ENCODE results near the gene BHLHA15.

BHLHA15 gene

GRCh38 chr7:98189559-98189958 is 21.7 kb upstream of the BHLHA15 start:
- DNase-seq: no peak

GRCh38 chr7:98191668-98192431 is 19.4 kb upstream of the BHLHA15 start:
- DNase-seq: no peak

- no peak for DNase-seq
These were observed 18.3 kb upstream of the BHLHA15 start for GRCh38 chr7:98192781-98193457.

DNA sequence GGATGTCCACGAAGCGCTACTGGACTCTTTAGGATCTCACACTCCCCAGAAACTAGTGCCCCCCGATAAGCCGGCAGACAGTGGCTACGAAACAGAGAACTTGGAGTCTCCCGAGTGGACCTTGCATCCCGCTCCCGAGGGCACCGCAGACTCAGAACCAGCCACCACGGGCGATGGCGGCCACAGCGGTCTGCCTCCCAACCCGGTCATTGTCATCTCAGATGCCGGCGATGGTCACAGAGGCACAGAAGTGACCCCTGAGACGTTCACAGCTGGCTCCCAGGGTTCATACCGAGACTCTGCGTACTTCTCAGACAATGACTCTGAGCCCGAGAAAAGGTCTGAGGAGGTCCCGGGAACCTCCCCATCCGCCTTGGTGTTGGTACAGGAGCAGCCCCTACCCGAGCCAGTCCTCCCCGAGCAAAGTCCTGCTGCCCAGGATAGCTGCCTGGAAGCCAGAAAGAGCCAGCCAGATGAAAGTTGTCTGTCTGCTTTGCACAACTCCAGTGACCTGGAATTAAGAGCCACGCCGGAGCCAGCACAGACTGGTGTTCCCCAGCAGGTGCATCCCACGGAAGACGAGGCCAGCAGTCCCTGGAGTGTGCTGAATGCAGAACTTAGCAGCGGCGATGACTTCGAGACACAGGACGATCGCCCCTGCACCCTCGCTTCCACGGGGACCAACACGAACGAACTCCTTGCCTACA is 17.6 kb upstream of the BHLHA15 start:
- DNase-seq: no peak

- no peak for DNase-seq
These were observed 17.1 kb upstream of the BHLHA15 start for GRCh38 chr7:98194186-98194585.

GRCh38 chr7:98194672-98195457 is 16.4 kb upstream of the BHLHA15 start:
- no peak for DNase-seq

GRCh38 chr7:98196706-98197605 is 14.3 kb upstream of the BHLHA15 start:
- DNase-seq: no peak

DNA sequence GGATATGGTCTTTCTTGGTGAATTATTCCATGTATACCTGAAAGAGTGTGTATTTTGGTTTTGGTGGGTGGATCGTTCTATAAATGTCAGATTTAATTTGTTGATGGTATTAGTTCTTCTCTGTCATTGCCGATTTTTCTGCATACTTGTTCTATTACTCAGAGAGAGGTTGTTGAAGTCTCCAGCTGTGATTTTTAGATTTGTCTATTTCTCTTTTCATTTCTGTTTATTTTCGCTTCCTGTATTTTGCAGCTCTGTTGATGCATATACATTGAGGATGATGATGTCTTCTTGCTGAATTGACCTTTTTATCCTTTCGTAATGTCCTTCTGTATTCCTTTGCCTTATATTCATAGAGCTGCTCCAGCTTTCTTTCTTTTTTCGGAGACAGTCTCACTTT is 12.1 kb upstream of the BHLHA15 start:
- DNase-seq: no peak

GRCh38 chr7:98200364-98200763 is 10.9 kb upstream of the BHLHA15 start:
- DNase-seq: no peak

DNA sequence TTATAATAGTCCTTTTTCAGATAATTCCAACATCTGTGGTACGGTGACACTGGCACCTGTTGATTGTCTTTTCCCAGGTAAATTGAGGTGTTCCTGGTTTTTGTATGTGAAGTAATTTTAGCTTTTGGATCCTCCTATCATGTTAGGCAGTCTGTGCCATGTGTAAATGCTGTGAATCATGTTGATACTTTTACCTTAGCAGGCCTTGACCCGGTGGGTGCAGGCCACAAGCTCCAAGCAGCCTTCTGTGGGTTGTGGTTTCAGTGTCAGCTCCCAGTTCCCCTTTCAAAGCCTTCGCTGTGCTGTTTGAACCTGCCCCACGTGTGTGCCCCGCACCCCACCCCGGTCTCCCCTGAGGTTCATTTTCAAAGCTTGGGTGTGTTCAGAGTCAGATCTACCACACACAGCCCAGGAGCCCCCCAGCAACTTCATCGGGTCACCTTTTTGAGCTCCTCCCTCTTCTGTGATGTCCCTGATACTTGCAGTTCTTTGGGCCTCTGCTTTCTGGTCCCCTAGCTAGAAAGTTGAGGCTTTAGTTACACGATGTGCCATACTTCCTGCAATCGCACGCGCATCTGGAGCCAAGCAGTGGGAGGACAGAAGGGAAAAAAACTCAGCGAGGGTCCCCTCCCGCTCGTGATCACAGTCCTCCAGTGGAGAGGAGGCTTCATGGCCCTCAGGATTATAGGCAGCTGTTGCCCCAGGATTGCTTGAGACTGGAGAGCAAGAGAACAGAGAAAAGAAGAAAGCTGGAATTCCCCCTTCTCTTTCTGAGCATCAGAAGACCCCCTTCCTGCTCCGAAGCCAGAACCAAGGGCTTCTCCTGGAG is 8.7 kb upstream of the BHLHA15 start:
- no peak for DNase-seq

DNA sequence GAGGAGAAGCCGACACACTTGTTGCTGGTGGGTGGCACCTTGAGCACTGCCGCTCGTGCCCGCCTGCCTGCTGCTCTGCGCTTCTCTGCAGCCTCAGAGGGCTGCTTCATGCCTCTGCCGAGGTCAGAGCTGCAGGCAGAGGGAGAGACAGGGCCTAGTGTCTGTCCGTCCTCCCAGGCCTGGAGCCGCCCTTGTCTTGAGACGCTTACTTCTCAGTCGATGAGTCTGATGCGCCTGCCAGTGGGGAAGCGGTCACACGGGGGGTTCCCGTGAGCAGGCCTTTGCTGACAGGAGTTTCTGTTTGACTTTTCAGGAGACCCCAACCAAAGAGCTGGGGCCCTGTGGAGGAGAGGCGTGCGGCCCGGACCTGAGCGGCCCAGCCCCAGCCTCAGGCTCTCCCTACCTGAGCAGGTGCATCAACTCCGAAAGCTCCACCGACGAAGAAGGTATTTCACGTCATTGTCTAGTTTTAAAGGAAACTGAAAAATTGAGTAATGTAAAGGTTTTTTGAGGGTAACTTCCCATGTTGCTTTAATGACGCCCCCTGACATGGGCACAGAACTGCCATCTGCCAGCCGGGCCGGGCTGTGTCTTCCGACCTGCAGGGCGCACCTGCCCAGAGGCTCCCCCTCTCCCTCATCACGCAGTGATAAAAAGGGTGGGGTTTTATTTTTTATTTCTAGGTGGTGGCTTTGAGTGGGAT is 7.8 kb upstream of the BHLHA15 start:
- DNase-seq: no peak

GRCh38 chr7:98203964-98204605 is 7.2 kb upstream of the BHLHA15 start:
- no peak for DNase-seq

GRCh38 chr7:98204670-98205069 is 6.6 kb upstream of the BHLHA15 start:
- DNase-seq: no peak

- no peak for DNase-seq
These were observed 5.9 kb upstream of the BHLHA15 start for GRCh38 chr7:98205162-98205845.

DNA sequence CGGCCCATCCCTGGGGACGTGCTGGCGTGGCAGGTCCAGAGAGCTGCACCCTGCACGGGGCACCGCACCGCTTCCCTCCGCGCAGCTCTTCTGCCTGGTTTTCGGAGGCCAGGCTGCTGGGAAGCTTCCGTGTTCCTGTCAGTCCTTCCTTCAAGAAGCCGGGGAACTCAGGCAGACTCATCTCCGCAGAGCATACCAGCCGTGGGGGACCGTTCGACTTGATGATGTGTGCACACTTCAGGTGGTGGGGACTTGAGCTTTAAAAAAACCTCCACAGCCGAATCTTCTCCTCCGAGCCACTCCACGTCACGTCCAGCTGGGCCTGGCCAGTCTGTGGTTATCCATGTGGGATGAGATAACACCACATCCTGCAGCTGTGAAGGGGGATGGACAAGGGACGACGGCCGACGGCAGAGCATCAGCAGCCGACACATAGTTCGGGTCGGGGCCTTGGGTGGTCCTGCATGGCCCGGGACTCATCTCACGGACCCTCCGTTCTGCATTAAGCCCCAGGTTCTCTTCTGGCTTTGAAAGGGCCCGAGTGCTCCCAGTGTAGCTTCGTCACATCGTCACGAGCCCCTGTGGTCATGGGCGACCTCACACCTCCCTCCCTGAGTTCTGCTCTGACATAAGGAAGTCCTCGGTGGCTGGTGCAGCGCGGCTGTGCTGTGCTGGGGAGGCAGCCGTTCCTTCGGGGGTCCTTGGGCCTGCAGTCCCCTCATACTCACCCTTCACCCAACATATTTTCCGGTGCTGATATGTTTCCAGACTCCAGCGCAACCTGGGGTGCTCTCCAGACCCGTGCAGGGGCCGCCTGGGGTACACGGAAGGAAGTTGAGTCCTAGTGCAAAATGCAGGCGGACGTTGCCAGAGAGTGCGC is 4.5 kb upstream of the BHLHA15 start:
- DNase-seq: no peak

GRCh38 chr7:98209166-98209920 is 1.9 kb upstream of the BHLHA15 start:
- no peak for DNase-seq

DNA sequence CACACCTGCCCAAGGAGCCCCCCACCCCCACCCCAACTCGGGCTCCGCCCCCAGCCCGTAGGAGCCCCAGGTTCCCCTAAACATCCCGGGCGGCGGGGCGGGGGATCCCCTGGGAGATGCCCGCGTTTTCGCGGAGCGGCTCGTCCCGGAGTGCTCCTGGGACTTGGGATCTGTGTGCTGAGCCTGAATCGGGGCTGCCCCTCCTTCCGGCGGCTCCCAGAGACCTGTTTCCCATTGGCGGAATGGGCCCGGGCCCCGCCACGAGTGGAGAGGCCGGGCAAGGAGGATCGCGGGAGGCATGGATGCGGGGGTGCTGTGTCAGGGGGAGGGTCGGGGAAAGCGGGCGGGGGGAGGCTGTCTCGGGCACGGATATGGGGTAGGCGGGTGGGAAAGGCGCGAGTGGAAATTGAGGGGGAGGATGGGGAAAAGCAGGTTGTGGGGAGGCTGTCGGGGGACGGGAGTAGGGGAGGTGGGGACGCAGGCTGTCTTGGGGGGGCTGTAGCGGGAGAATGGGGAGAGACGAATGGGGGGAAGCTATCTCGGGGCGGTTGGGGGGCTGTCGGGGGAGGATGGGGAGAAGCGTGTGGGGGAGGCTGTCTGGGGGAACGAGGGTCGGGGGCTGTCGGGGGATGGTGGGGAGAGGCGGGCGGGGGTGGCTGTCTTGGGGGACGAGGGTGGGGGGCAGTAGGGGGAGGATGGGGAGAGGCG is 572 bp upstream of the BHLHA15 start:
- DNase-seq: no peak
